A204.1 (cell line): Measurements from ENCODE around the gene PINK1.

ENCODE experiments used
- FAIRE-seq: peaks from 2 replicates; lab custom pipeline; 2012; peaks lifted over from hg19 to GRCh38; lab: Jason Lieb, UNC

Gene PINK1

GRCh38 chr1:20611652-20612051, 21.6 kb upstream of the PINK1 start:
- FAIRE-seq: no peak

DNA sequence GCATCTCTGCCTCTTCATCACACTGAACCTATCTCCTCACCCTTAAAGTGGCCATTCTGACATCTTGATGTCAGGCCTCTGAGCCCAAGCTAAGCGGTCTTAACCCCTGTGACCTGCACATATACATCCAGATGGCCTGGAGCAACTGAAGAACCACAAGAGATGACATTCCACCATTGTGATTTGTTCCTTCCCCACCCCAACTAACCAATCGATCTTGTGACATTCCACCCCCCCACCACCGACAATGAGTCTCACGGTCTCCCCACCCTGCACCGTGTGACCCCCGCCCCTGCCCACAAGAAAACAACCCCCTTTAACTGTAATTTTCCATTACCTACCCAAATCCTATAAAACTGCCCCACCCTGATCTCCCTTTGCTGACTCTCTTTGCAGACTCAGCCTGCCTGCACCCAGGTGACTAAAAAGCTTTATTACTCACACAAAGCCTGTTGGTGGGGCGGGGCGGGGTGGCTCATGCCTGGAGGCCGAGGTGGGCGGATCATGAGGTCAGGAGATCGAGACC, 21.0 kb upstream of the PINK1 start:
- no peak for FAIRE-seq

- no peak for FAIRE-seq
Observed at GRCh38 chr1:20614131-20614579, 19.1 kb upstream of the PINK1 start.

DNA sequence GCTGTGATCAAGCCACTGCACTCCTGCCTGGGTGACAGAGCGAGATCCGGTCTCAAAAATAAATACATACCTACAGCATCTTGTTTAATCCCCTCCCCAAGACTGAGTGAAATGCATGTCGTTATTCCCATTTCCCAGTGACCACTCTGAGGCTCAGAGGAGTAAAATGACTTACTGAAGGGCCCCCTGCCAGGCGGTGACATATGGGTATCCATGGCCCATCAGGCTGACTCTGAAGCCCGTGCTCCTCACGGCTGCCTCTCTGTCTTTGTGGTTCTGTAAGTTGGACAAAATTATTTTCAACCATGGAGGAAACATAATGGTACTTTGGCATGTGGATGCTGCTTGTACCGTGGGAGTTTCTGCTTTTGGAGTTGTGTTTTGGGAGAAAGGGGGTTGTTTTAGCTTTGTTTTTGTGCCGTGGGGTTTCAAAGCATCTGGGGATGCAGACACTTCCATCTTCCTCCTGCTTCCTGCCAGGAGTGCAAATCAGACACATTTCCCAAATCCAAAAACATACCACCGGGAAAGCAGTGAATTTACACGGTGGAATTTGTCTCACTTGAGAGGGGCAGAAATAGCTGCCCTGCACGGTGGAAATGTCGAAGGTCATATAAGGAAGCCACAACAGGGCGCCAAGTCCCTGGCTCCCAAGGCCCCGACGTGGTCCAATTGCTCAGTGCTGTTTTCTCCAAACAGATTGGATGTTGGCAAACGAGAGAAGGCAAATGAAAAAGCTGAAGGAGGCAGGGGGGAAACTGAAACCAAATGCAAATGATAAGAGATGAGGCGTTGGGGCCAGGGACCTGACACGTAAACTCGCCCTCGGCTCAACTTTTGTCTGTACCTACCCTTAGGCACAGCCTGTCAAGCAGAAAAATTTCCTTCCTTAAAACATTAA, 17.1 kb upstream of the PINK1 start:
- peak; percentile 93 for FAIRE-seq

DNA sequence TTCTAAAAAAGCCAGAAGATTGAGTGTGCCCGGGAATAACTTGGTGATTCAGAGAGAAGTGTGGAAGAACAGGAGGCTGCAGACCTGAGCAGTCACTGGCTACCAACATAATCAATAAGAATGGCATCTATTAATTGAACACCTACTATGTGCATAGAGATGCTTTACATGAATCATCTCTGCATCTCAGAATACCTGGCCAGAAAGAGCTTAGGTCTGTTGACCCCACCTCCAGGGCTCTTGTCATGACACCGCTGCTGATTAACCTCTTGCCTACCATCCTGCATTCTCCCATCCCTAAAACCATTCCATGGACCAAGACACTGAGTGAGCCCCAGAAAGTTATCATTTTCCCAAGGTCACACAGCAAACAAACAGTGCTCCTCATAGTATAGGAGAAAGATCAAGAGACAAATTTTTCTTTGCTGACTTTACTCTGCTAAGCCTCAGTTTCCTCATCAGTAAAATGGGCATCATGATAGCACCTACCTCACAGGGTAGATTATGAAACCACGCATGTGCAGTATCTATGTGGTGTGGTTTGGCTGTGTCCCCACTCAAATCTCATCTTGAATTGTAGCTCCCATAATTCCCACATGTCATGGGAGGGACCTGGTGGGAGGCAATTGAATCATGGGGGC, 16.3 kb upstream of the PINK1 start:
- FAIRE-seq: no peak

DNA sequence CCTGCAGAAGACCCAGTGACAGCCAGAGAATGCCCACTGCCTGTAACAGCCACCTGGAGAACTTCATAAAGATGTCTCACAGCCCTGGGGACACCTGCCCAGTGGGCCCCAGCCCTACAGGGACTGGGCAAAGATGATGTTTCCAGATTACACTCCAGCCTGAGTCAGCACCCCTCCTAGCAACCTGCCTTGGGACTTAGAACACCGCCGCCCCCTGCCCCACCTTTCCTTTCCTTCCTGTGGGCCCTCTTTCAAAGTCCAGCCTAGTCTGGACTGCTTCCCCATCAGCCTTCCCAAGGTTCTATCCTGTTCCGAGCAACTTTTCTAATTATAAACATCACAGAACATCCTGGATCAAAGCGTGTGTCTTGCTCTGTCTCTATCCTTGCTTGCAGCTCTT, 14.7 kb upstream of the PINK1 start:
- no peak for FAIRE-seq

DNA sequence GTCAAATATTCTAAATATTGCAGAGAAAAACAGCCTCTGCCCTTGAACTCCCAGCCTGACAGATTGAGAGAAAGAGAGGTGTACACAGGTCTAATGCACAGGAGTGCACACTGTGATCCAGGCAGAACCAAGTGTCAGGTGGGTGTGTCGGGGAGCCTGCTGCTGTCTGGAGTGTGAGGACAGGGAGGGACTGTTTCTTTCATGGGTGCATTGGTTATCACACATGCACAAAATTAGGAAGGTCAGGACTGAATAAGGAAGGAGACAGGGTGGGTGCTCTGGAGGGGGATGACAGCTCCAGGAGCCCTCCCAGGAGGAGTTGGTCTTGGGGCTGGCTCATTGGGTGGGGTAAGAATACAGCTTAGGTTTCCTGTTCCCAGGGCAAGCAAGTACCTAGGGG, 13.3 kb upstream of the PINK1 start:
- FAIRE-seq: no peak

- FAIRE-seq: no peak
Observed at GRCh38 chr1:20621012-20621411, 12.2 kb upstream of the PINK1 start.

- FAIRE-seq: no peak
Observed at GRCh38 chr1:20624709-20625108, 8.5 kb upstream of the PINK1 start.

- no peak for FAIRE-seq
Observed at GRCh38 chr1:20625176-20626097, 7.8 kb upstream of the PINK1 start.

- FAIRE-seq: no peak
Observed at GRCh38 chr1:20626098-20626427, 7.2 kb upstream of the PINK1 start.

DNA sequence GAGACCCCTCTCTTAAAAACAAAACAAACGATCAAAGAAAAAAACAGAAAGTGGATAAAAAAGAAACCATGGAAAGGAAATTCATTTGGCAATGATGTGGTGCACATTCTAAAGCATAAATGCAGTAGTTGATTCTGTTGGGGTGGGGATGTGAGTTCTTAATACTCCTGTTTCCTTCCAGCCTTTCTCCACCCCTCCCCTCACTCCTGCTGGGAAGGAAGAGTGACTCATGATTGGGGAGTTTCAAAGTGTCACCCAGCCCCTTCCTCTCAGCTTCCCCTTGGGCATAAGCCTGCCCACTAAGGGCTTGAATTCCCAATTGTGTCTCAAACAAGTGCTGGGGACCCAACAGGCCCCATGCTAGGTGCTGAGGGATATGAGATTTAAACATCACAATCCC, 6.7 kb upstream of the PINK1 start:
- no peak for FAIRE-seq

GRCh38 chr1:20630729-20631128, 2.5 kb upstream of the PINK1 start:
- FAIRE-seq: no peak

DNA sequence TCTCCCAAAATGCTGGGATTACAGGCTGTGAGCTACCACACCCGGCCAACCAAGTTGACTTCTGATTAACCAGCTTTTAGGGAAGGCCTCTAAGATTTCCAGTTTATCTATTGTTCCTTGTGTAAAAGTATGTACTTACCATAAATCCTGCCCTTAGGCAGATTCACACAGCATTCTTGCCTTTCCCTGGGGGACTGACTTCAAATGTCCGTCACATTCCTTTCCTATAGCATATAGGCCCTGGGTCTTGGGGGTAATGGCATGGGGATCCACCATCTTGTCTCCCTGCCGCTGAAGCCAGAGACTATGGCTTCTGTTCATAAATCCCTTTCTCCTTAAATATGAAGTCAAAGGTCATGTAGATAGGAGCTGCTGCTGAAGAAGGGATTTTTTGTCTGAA, 872 bp upstream of the PINK1 start:
- no peak for FAIRE-seq

- no peak for FAIRE-seq
Observed at GRCh38 chr1:20634065-20634593, 871 bp downstream of the PINK1 start.

GRCh38 chr1:20634594-20635084, 1.4 kb downstream of the PINK1 start:
- no peak for FAIRE-seq

- FAIRE-seq: no peak
Observed at GRCh38 chr1:20636785-20637347, 3.6 kb downstream of the PINK1 start.

GRCh38 chr1:20640183-20640597, 6.9 kb downstream of the PINK1 start:
- peak; percentile 32 for FAIRE-seq

GRCh38 chr1:20641975-20642374, 8.7 kb downstream of the PINK1 start:
- FAIRE-seq: no peak

GRCh38 chr1:20643080-20643479, 9.8 kb downstream of the PINK1 start:
- FAIRE-seq: no peak

DNA sequence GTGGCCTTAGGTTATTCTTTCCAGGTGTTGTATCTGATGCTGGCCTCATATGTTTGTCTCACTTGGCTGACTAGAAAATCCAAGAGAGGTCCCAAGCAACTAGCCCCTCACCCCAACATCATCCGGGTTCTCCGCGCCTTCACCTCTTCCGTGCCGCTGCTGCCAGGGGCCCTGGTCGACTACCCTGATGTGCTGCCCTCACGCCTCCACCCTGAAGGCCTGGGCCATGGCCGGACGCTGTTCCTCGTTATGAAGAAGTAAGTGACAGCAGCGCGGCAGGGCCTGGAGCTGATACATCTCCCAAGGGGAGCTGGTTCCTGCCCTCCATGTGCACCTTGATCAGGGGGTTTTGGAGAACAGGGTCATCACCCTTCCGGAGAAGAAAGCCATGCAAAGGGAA, 11.2 kb downstream of the PINK1 start:
- no peak for FAIRE-seq

DNA sequence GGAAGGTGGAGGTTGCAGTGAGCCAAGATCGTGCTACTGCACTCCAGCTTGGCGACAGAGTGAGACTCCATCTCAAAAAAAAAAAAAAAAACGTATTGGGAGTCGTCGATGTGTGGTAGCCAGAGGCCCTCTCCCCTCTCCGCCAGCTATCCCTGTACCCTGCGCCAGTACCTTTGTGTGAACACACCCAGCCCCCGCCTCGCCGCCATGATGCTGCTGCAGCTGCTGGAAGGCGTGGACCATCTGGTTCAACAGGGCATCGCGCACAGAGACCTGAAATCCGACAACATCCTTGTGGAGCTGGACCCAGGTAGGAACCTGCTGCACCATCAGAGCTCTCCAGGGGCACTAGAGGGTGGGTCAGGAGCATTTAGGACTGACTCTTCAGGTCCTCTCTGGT, 12.2 kb downstream of the PINK1 start:
- no peak for FAIRE-seq
